ENCODE data around the gene TMCC3.
A peak's percentile ranks its signal among the peaks of the same experiment; 100 is the strongest.

TMCC3 gene

DNA sequence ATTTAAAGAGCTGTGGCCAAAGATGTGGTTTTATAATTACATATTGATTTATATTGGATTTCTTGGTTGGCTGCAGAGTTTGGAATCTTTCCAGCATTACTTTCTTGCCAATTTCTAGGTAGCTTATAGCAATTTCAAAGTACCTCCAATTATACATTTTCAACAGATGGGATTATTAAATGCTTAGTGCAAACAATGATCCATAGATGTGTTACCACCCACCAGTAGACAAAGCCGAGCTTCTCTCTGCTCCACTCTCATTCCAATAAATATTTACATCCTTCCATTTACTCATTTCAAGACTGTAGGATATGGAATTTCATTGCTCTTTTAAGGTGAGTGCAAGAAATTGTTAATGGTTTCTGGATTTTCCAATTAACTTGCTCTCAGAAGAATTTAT, 21.6 kb upstream of the TMCC3 start:
- no peak for DNase-seq (ENCODE audit: low read depth)

DNA sequence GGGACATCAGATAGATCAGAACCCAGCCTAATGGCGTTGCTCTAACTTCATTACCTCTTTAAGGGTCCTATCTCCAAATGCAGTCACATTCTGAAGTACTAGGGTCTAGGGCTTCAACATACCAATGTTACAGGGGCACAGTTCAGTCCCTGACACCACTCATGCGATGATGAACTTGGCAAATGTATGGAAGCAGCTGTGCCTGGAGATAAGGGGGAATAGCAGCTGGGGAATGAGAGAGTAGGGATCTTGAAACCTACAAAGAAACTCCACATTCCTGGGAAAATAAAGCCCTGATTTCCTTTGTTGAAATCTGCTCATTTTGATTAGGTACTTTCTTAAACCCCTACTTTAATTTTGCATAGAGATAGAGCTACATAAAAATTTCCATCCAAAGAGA, 20.5 kb upstream of the TMCC3 start:
- no peak for DNase-seq (ENCODE audit: low read depth)

DNA sequence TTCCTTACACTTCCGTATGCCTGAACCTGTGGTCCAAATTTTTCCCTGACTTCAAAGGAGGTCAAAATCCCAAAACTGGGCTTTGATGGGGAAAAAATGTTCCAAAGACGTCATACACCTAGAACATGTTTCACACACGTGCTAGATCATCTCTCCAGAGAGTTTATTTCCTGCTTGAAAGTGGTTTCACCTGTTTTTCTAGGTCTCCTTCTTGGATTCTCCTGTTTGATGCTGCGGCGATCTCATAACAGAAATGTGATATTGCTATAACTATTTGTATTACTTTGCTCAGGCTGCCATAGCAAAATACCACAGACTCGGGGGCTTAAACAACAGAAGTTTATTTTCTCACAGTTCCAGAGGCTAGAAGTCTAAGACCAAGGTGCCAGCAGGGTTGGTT, 19.7 kb upstream of the TMCC3 start:
- DNase-seq (ENCODE audit: low read depth): no peak

DNA sequence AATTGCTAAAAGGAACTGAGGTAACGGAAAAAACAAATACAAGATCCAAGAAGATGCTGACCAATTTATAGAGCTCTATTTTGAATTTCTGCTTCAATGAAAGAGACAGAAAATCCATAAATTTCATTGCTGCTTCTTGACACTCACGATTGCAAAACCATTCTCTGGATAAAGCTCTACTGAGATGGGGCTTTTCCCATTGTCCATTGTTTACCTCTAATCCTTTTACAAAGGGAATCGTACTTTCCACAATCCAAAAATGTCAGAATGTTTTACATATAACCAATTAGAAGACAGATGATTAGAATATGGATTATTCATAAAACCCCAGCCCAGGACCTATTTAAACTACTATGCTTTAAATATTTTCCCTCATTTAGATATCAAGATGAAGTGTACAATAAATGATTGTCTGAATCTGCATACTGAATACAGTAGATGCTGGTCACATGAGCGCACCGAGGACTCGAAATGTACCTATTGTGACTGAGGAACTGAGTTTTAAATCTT, 16.7 kb upstream of the TMCC3 start:
- DNase-seq (ENCODE audit: low read depth): no peak

DNA sequence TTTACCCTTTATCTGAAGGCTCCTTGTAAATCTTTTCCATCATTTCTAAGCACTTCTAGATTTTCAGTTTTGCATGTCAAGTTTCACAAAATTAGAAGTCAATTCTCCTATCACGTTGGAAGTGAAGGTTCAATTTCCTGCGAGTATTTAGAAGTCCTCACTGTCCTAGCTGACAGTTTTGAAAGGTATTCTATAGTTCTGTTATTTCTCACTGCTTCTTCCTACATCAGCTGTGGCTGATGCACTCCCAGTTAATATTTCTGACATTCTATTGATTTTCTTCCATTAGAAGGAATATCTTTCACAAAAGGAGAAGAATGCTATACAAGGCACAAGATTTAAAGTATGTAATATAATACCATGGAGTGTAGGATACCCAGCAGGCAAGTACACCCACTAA, 15.8 kb upstream of the TMCC3 start:
- DNase-seq (ENCODE audit: low read depth): no peak

DNA sequence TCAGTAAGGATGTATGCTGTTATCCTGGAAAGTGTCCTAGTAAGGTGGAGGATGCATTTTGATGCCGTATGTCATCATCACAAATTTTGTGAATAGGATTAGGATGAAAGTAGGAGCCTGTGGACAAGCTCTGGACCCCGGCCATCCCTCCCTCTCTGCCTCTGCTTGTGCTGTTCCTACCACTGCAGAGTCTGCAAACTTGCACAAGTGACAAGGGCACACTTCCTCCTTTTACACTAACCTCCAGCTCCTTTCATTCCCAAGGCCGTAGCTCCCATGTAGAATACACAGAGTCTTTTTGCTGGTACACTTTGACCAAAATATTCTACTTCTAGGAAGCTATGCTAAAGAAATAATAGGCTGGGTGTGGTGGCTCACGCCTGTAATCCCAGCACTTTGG, 13.3 kb upstream of the TMCC3 start:
- no peak for DNase-seq (ENCODE audit: low read depth)

DNA sequence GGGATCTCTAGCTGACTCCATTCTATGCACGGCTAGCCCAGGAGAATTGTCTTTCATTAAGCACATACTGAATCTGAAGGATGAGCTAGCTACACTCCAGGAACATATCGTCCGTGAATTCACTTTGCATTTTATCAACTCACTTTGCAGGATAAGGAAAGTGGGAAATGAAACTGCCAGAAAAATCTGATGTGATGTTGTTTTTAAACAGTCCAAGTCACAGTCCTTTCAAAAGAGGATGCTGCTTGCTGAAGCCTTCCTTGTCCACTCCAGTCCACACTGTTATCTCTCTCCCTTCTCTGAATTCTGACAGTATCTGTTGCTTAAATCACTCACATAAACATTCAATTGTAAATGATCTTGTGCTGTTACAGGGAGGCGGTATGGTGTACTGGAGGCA, 12.7 kb upstream of the TMCC3 start:
- no peak for DNase-seq (ENCODE audit: low read depth)

DNA sequence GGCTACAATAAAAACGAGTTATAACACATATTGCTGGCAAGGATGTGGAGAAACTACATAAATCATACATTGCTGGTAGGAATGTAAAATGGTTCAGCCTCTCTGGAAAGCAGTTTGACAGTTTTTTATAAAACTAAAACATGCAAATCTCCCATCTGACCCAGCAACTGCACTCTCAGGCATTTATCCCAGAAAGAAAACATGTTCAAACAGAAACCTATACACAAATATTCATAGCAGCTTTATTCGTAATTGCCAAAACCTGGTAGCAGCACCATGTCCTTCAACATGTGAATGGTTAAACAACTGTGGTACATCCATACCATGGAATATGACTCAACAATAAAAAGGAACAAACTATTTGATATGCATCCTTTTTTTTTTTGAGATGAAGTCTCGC, 10.1 kb upstream of the TMCC3 start:
- DNase-seq (ENCODE audit: low read depth): no peak

DNA sequence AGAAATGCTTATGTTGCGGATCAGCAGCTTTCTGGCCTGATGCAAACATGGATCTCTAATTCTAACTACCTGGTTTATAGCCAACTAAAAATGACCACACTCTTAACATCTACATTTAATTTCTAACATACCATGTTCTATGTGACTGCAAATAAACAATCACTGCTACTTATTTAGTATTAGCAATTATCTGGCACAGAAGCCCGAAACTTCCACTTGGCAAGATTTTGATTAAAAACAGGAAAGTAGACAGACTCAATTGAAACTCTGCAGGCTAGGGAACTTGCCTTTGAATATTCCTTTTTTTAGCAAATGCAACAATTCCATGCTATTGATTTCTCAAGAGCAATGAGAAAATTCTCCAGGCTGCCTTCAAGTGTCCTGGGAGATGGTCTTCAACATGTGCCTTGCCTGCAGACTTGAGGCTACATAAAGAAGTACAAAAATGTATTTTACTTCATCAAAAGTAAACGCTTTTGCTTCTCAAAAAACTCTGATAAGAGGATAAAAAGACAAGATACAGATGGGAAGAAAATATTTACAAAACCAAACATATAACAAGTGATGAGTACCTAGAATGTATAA, 9.1 kb upstream of the TMCC3 start:
- no peak for DNase-seq (ENCODE audit: low read depth)

DNA sequence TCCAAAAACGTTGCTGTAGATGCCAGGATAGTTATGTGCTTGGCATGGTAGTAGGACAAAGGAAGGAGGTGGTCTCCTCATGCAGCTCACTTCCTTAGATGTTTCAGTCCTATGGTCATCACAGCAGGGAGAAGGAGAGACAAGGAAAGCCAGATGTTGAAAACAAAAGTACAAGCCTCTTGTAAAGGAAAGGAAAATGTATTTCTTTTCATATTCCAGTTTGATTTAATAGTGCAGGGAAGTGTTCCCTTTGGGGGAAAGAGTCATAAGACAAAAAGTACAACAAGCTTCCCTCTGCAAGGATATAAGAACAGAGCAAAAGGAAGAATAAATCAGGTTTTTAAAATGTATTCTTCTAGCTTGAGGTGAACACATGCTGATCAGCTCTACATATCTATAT, 8.6 kb upstream of the TMCC3 start:
- DNase-seq (ENCODE audit: low read depth): no peak

DNA sequence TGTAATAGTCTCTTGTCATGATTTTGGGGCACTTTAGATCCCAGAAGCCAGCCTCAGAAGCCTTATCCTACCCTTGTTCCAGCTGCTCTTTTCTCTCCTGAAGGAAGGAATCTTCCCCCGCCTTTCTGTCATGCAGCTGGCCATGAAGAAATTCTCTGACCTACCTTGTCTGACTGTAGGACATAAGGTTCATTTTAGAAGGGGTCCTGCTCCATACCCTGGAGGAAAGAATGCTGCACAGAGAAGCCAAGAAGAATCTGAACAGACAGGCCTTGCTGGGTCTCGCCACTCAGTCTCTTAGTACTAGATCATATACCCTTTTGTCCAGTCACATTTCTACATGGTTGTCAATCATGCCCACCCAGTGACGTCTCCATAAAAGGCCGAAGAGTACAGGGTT, 6.2 kb upstream of the TMCC3 start:
- no peak for DNase-seq (ENCODE audit: low read depth)

DNA sequence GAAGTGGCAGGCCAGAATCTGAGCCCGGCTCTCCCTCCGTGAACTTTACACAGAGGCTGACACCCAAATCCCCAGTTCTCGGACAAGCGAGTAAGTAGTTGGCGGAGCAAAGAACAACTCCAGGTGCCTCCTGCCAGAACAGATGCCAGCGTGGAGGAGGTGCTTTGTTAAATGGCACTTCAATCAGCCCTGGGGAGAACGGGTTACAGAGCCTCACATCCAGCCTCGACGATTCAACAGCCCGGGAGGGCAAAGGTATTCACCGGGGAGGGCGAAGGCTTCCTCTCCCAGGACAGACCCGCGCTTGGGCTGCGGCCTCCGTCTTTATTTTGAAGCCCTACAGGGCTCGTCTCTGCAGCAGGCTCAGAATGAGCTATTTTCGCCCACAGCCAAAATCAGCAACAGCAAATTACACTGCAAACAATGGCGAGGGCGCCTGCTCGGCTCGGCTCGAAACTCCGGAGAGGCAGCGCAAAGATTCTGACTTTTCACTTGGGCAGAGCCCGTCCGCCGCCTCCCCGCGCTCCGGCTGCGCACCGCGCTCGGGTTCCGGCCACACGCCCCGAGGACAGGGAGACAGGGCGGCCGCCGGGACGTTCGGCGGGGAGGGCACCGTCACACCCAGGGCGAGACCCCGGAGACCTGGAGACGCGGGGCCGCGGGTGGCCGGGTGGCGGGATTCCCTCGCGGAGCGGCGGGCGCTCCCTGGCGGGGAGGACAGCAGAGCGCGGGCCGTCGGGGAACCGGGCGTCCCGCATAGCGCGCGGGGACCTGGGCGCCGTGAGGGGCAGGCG, 811 bp downstream of the TMCC3 start:
- peak; percentile 37 for DNase-seq (ENCODE audit: low read depth)

DNA sequence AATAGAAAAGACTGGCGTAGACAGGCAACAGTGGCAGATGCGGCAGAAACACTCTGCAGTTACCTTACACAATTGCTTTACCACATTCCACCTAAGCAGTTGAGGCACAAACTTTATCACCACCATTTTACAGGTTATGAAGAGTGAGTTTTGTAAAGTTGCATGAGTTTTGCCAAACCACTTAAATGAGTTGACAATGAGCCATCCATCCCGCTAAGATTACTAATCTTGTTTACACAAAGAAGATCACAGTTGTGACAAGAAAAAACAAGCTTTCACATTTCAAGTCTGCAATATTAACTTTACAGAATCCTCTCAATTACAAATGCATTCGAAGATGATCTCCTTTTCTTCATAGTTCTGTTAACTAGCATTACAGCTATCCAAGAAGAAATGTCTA, 1.8 kb downstream of the TMCC3 start:
- DNase-seq (ENCODE audit: low read depth): peak; percentile 54

DNA sequence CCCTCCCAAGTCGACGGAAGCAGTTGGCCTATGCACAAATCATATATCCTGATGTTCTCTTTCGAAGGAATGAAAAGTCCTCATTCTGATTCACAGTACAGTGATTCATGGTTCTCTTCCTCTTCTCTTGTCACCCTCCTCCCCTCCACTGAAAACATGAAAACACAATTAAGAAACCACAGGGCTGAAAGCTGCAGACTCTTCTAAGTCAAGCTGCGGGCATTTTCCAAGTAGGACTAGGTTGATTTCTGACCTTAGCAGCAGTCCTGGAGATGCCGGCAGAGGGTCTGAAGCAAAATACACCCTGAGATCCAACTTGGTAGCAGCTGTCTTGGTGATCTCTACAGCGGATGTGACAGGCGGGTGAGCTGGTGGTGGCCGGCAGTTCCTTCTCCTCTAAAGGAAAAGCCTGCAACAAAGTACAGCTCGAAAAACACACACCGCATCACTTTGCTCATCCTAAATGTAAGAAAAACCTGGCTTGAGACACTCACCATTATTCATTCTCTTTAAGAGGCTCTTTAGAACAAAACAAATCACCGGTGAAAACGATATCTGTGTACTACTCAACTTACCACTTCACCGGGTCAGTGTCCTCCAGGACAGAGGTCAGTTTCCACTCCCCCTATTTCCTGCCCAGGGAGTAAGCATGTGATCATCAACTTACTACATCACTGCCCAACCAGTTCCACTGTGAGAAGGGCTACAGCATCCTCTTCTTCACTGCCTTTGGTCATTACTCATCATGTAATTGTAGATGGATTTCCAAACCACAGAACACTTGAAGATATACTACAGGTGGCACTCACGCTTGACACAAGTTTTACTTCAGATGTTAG, 6.0 kb downstream of the TMCC3 start:
- peak; percentile 92 for DNase-seq (ENCODE audit: low read depth)

DNA sequence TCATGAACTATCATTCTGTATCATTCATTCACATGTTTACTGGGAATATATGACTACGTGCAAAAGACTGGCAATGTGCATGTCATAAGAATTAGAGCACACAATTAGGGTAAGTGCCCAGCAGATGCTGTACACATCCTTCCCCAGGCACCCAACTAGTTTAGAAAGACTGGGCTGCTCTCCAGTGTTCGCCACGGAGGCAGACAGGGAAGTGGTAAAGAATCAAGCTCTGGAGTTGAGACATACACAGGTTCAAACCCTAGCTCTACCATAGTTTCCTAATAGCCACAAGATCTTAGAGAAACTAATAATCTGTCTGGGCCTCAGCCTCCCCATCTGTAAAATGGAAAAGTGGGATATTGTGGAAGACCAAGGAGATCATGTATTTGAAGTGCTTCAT, 6.8 kb downstream of the TMCC3 start:
- peak; percentile 36 for DNase-seq (ENCODE audit: low read depth)

DNA sequence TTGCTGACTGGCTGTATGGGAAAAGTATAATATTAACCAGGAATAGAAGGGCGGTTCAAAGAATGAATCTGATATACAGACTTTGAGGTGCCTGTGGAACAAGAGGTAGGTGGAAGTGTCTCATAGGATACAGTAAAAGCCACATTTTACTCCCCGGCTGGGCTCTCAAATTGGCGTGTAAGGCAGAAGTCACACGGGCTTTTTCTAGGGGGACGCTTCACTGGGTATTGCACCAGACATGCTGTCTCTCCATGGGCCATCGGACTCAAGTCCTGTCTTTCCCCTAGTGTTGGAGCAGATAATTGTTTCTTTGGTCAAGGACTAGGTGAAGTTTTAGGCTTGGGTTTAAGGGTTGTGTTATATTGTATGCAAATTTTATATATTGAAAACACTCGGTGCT, 9.1 kb downstream of the TMCC3 start:
- DNase-seq (ENCODE audit: low read depth): no peak

DNA sequence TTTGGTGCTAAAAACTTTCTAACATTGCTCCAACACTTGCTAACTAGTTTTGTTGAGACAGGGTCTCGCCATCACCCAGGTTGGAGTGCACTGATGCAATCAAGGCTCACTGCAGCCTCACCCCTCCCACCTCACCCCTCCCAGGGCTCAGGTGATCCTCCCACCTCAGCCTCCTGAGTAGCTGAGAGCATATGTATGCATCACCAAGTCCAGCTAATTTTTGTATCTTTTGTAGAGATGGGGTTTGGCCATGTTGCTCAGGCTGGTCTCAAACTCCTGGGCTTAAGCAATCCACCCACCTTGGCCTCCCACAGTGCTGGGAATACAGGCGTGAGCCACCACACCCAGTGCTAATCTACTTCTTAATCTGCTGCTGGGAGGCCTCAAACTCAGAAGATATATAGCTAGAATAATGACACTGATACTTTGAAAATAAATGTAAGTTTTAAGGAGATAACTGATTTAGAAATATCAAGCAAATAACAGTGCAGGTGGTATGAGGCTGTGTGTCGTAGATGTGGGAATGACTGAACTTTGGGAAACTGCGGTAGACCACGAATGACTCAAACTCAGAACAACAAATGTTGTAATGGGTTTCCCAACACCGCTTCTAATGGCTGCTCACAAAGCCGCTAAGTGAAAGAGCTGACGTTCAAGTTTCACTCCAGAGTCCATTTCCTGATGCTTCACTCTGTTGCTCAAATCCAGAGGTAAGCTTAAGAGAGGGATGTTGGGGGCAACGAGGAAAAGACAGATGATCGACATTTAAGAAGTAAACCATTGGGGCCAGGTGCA, 10.0 kb downstream of the TMCC3 start:
- DNase-seq (ENCODE audit: low read depth): peak; percentile 99

DNA sequence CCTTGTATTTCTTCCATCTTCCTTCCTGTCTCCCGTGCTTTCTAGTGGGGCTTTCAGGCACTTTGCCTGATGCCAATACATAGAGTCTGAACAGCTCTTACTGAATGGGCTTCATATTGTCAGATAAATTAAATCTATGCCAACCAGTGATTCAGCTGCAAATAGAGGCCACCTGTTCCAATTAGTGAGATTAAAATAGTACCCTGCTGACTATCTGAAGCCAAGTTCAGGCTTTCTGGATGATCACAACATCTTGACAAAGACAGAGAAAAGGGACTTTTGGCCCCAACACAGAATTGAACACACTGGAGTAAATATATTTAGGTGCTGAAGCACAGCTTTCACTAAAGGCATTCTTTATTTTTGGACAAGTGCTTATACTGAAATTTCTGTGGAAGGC, 11.8 kb downstream of the TMCC3 start:
- DNase-seq (ENCODE audit: low read depth): no peak

DNA sequence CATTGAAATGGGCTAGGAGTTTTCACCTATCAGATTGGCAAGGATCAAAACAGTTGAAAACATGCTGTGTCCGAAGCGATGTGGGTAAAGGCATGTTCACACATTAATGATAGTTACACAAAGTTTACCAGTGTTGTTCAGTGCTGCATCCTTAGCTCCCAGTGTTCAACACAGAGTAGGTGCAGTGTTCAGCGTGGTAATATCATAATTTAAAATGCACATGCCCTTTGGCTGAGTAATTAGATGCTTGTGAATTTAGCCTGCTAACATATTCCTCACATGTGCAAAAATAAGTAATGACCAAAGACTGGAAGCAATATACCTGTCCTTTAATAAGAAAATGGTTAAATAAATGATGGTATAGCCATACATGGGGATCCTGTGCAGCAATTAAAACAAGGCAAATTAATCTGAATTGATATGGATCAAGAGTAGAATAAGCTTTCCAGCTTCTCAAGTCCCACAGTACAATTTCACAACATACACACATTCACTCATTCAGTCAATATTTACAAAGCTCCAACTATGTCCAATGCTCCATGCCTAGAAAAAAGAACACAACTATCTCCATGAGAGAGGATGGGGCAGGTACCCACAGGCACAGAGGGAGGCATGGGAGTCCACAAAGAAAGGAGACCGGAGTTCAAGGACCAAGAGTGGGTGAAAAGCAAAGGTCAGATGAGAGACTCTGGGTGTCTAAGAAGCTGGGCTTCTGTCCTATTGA, 12.8 kb downstream of the TMCC3 start:
- no peak for DNase-seq (ENCODE audit: low read depth)

DNA sequence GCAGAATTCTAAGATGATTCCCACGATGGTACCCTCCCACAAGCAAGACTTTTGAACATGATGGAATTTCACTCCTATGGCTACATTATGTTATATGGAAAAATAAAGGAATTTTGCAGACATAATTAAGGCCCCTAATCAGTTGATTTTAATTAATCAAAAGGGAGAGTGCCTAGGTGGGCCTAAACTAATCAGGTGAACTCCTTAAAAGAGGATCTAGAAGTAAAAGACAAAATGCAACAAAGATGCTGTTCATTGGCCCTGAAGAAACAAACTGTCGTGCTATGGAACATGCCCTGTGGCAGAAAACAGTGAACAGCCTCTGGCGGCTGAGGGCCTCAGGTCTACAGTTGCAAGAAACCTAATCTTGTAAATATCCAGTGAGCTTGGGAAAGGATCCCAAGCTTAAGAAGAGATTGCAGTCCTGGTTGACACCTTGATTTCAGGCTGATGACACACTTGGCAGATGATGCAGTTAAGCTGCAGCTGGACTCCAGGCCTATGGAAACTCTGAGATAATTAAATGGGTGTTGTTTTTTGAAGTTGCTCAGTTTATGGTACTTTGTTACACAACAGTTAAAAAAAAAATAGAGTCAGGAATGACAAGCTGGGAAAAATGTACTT, 13.8 kb downstream of the TMCC3 start:
- peak; percentile 62 for DNase-seq (ENCODE audit: low read depth)

DNA sequence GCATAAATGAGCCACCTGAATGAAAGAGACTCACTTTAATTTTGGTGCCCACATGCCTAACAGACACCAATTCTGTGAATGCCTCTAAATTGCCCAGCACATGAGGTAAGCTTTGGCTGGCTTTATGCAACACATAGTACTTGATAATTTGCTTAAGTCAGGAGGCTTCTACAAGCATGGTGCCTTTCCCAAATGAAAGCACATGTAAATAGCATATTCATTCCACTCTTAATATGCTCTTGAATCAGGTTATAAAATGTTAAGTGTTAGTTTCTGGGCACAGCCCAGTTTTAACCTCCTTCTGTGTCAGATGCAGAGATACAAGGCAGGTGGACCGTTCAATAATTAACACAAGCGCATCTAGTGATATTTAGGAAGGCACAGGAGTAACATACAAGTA, 15.6 kb downstream of the TMCC3 start:
- DNase-seq (ENCODE audit: low read depth): no peak

Measured in amniotic epithelial cell (primary cell).